Adipose tissue (tissue), 3 donors: ENCODE data around the gene TAOK3. TPM values are rescaled to one million over a fixed set of nuclear protein-coding genes. Genes with fewer than 3 reads are reported as not detected.
"Not testable (repeated sequence)": the region's sequence is repeated elsewhere in the genome, so short reads cannot be mapped to it uniquely, and the experiment has no call there.

Experiments
- H3K27ac ChIP-seq: one replicate; pipeline ENCODE4 v1.5.1; 2013; ENCODE audit warnings: low read depth, low read length
- WGBS, 3 donors: extraction: QIAGEN DNeasy Blood & Tissue Kit; methylation state at CpG; one replicate each; pipeline ENCODE4 v1.1.7; 2013; 5-methylcytosine and 5-hydroxymethylcytosine counted together
- polyA plus RNA-seq, 3 donors: library from polyadenylated mRNA; stranded (reverse); fragments of 200-250 nt; gene quantifications; one replicate each; pipeline ENCODE4 v1.2.3, GENCODE V29; 2013
- donor health status: healthy with polysubstance abuse.
- donor health status: Bipolar disorder and iron deficiency.
- donor health status: healthy.

Gene TAOK3
- polyA plus RNA-seq, 3 donors: 7.9 to 16.4 (median 12.0) TPM

DNA sequence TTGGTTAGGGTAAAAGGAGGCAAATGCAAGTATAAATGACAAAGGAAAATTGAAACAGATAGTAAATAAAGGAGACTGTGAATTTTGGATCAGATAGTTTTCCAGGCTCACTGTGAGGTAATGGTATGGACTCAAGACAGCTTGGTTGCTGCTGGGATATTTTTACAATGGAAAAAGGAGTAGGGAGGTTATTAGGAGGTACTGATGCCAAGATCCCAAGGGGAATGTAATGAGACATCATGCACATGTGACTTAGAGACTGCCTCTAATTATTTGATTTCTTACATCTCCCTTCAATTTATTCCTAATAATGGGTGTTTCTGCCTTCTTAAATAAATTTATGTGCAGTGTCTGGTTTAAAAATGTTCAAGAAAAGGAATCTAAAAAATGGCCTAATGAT, 56.9 kb downstream of the TAOK3 start:
- no peak overlapping the region for H3K27ac ChIP-seq

DNA sequence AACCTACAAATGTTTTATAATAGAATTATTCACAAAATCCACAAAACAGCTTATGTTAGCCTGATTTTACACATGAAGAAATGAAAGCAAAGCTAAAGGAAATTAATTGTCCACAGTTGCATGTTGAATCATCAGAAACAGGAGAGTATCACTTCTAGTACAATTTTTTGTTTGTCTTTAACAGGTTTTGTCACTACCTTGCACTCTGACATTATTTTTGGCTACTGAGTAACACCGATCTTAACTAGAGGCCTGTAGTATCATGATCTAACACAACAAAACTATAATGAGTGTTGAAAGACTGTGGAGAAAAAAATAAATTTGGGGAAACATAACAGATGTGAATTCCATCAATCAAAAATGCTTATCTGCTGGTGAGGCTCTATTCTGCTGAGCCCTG, 60.1 kb downstream of the TAOK3 start:
- H3K27ac ChIP-seq: no peak overlapping the region
- WGBS, 3 donors: 32 to 51% (median 46%) methylated on average over 1 of the region's 1 CpG

DNA sequence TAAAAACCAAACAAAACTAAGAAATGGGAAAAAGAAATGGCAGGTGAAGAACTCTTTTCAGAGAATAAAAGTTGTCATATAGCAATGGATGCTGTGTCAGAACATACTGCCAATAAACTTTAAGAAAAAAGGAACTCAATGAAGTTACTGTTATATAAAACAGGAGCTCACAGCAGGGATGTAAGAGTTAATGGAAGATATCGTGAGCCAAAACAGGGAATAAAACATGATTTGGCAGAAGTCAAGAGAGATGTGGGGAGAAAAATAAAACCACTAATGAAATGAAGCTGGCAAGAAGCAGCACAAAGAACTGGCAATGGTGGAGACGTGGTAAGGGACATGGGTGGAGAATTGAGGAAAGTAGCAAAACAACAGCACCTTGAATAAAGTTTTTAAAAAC, 61.0 kb downstream of the TAOK3 start:
- H3K27ac ChIP-seq: no peak overlapping the region
- 17 to 35% (median 19%) methylated on average over 2 of the region's 2 CpGs for WGBS, 3 donors

DNA sequence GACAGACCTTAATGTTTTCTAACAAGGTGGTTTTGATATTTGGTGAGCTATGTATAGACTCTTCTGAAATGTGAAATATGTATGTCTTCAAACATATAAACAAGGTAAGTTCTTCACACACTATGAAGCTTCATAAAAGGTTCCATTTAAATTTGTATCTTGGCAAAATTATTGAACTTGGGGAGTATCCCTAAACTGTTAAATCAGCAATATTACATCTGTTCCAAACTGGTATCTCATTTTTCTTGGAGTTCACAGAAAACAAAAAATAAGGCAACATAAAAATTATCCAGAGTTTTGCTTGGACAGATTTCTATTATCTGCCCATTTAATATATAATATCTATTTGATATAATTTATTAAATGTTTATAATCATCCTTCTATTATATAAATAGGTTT, 62.4 kb downstream of the TAOK3 start:
- no peak overlapping the region for H3K27ac ChIP-seq

DNA sequence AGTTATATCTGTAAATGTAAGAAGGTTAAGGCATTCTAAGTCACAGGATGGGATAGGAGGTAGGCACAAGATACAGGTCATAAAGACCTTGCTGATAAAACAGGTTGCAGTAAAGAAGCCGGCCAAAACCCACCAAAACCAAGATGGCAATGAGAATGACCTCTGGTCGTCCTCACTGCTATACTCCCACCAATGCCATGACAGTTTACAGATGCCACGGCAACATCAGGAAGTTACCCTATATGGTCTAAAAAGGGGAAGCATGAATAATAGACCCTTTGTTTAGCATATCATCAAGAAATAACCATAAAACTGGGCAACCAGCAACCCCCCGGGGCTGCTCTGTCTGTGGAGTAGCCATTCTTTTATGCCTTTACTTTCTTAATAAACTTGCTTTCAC, 64.7 kb downstream of the TAOK3 start:
- 47 to 82% (median 66%) methylated on average over 4 of the region's 4 CpGs for WGBS, 3 donors
- not testable (repeated sequence) for H3K27ac ChIP-seq

DNA sequence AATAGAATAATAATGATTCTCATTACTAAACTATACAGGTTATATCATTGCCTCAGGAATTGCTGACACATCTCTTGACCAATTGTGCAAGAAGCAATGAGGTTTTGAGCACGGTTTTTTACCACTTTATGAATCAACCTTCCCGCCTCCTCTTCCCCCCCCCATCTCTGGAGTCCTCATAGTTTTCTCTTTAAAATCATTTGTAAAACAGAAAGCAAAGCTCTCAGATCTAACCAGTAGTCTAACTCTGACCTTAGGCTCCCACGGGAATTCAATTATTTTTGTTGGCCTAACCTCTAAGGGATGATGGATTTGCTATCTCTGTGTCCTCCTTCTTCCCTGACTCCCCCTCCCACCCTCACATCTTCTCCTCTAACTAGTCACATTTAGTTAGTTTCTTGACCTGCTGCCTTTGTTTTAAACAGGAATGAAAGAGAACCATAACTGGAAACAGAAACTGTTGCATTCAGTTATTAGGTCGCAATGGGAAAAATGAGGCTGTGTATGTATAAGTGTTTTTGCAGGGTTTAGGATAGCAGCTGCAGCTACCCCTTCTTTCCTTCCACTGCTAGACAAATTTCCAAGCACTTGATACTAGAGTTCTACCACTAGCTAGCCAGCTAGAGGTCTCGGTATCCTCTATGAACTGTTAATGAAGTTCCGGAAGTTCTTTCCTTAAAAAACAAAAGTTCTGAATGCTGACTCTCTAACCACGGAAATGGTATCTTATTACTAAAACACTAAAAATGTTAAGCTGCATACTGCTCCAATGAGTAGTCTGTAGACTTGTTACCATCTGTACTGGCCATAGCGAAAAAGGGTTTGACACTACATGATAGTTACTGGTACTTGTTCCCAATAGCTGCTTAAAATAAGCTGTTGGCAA, 65.4 kb downstream of the TAOK3 start:
- 34 to 83% (median 34%) methylated on average over 8 of the region's 8 CpGs for WGBS, 3 donors
- H3K27ac ChIP-seq: no peak overlapping the region

DNA sequence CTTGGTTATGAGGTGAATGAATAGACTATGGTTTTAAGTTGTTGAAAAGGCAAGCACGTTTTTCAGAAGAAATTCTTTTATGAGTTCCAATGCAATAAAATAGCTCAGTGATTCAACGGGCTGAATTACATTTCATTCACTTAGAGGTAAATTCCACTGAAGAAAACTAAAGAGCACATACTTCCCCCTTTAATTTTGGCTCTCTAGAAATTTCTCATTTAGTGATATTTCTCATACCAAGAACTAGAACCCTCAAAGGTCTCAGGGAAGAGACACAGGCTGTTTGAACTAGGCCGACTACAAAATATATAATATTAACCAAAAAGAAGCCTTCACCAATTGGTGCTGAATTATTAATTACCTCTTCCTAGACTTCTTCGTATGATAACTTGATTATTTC, 68.6 kb downstream of the TAOK3 start:
- no peak overlapping the region for H3K27ac ChIP-seq
- 76 to 85% (median 80%) methylated on average over 4 of the region's 4 CpGs for WGBS, 3 donors

DNA sequence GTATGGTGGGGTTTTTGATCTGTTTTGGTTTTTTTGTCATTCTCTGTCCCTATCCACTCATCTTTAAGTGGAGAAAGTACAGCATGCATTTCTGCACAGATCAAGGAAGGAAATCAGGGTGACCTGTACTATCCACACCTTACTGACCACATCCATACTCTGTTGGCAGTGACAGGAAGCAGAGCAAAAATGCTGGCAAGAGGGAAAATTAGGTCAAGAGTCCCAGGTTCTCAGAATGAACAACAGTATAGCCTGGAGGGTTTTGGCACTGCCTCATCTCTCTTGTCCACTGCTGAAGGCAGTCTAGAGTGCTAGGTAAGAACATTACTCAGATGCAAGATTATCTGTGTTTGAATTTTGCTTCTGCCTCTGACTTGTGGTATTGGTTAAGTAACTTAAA, 70.7 kb downstream of the TAOK3 start:
- no peak overlapping the region for H3K27ac ChIP-seq

DNA sequence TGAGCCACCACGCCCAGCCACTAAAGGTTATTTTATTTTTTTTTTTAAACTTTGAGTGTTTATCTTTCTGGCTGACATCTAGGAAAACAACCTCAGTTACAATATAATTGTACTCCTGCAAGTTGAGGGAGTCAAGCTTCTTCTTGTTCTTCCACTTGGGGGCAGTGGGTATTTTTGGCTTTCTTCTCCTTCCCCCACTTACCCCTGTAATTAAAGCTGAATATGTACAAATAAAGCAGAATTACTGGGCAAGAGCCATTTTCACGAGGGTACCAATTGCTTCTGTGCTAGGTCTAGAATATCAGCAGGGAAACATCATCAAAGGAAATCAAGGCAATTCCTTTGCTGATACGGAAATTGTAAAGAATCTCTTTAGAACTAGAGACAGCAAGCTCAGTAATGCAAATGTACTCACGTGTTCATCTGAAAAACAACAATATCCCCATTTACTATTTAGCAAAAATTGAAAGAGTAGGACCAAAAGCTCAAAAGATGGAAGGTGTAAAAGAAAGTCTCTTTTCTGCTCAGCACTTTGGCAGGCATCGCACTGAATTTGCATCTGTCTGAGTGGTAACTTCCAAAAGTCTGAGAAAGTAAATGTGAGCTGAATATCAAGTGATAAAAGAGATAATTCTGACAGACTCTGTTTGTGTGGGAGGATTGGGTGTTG, 72.8 kb downstream of the TAOK3 start:
- WGBS, 3 donors: 60 to 70% (median 62%) methylated on average over 5 of the region's 5 CpGs
- H3K27ac ChIP-seq: no peak overlapping the region

DNA sequence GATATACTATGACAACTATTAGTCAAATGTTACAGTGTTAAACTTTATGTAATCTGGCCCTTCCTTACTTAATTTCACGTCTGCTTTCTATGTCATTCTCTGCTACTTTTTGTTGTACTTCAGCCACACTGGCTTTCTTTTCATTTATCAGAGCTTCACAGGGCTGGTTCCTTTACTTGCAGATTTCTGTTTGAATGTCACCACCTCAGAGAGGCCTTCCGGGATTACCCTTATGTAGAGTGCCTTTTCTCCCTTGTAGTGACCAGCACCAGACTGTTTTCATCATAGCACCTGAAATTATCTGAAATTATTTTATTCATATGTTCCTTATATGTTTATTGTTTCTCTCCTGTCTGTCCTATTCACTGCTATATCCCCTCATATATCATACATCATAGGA, 75.4 kb downstream of the TAOK3 start:
- WGBS, 3 donors: 85 to 95% (median 92%) methylated on average over 2 of the region's 2 CpGs
- H3K27ac ChIP-seq: no peak overlapping the region

DNA sequence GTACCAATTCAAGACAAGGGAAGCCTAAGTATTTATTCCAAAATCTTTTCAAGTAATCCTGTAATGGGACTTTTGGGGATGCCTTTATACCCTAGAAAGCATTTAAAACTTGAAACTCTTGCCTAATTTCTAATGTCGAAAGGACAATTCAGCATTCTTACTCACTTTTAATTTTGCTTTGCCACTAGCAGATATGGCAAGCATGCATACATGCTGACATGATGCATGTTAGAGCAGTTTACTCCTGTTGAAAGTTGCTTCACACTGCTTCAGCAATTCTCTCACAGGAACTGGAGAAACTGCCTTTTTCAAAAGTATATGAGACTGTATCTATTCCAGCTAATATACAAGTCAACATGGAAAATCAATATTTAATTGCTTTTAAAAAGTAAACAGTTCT, 79.9 kb downstream of the TAOK3 start:
- WGBS, 3 donors: 74 to 86% (median 76%) methylated on average over 1 of the region's 1 CpG
- no peak overlapping the region for H3K27ac ChIP-seq

DNA sequence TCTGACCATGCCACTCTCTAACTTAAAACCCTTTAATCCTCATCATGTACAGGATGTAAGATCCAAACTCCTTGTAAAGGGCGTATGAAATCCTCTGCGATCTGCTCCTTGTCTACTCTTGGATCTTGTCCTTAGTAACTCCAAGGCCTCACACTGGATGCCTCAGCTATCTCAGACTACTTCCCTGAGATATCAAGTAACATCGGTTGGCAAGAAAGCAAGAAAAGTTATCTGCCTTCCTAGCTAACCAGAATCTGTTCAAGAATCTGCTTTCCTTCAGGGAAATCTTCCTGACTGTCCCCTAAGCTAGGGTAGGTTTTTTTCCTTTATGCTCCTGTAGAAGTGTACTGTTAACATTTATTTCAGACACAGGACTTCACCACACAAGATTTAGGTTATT, 82.6 kb downstream of the TAOK3 start:
- H3K27ac ChIP-seq: no peak overlapping the region
- 65 to 78% (median 67%) methylated on average over 3 of the region's 3 CpGs for WGBS, 3 donors

DNA sequence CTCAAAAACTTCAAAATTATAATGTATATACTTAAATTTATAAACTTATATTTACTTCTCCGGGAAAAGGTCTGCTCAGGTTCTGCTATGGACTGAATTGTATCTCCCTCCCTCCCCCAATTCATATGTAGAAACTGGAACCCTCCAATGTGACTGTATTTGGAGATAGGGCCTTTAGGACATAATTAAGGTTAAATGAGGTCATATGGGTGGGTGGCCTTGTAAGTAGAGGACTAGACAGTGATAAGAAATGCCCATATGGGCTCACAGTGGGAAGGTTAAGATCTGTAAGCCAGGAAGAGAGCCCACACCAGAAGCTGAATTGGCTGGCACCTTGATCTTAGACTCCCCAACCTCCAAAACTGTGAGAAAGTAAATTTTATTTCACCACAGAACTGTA, 84.5 kb downstream of the TAOK3 start:
- no peak overlapping the region for H3K27ac ChIP-seq
- 69 to 93% (median 89%) methylated on average over 1 of the region's 1 CpG for WGBS, 3 donors

DNA sequence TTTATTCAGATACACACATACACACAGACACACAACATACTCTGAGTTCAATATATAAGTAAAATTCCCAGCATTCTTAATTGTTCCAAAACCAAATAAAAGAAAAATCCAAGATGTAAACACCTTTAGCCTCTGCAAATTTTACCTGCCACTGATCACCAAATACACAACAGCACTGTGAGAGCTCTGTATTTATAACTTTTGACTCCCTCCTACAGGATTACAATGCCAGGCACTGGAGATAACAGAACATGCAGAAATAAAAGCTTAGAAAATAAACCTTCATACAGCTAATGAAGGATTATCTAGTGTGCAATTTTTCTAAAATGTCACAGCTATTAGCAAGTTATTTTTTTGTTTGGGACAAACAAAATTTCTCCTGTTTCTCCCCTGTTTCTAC, 85.0 kb downstream of the TAOK3 start:
- H3K27ac ChIP-seq: no peak overlapping the region

DNA sequence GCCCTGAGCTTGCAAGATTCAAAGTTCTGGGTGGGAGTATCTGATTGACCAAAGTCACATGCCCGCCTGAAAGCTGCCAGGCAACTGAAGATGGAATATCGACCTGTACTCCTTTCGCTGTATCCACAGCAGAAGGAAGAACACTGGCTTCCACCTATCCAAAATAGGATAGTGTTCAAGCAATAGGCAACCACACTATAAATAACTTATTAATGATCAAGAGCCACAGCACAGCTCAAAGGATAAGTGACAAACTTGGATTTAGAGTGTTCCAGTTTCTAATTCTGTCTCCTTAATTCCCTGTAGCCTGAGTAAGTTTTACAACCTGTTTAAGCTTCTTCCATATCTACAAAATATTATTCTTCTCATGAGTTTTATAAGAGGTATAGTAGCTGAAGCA, 89.9 kb downstream of the TAOK3 start:
- H3K27ac ChIP-seq: no peak overlapping the region
- 93 to 95% (median 94%) methylated on average over 3 of the region's 3 CpGs for WGBS, 3 donors

DNA sequence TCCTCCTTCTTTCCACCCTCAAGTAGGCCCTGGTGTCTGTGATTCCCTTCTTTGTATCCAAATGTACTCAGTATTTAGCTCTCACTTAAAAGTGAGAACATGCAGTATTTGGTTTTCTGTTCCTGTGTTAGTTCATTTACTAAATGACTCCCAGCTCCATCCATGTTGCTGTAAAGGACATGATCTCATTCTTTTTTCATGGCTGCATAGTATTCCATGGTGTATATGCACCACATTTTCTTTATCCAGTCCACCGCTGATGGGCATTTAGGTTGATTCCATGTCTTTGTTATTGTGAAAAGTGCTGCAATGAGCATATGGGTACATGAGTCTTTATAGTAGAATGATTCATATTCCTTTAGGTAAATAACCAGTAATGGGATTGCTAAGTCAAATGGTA, 94.4 kb downstream of the TAOK3 start:
- not testable (repeated sequence) for H3K27ac ChIP-seq
- WGBS, 3 donors: 96 to 100% (median 97%) methylated on average over 1 of the region's 1 CpG

DNA sequence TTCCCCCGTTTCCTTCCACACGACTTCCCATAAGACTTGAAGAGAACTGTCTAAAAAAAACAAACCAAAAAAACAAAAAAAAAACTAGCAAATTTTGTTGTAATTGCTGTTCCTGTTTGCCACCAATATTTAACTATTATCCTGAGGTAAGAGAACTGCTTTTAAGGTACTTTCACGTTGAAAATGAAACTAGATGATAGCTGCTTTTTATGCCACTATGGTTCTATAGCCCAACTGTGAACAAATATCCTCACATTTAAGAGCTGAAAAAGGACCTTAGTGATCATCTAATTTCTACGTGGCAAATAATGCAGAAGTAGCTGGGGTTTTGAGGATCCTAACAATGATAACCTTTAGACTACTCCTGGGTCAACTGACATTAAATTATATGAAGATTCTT, 98.6 kb downstream of the TAOK3 start:
- 48 to 85% (median 56%) methylated on average over 4 of the region's 4 CpGs for WGBS, 3 donors
- H3K27ac ChIP-seq: no peak overlapping the region

DNA sequence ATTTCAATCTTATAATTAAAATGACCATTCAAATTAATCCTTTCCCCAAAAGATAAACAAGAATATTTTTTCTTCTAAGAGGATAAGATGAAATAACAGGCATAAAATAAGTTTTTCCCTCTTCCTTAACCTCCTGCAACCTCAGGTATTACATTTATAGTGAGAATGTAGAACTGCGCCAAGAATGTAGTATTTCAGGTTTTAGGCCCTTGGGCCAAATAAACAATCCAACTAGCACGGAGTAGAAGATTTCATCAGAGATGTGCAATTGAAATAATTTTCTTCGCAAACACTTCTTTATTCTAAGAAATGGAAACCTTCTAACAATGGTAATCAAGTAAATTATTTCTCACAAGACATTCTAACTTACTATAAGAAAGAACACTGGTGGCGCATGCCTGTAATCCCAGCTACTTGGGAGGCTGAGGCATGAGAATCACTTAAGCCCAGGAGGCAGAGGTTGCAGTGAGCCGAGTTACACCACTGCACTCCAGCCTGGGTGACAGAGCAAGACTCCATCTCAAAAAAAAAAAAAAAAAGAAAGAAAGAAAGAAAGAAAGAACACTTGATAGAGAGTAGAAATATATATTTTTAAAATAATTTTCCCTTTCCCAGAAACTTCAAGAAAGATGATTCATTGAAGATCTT, 100.8 kb downstream of the TAOK3 start:
- H3K27ac ChIP-seq: no peak overlapping the region
- WGBS, 3 donors: 81 to 88% (median 86%) methylated on average over 5 of the region's 5 CpGs

DNA sequence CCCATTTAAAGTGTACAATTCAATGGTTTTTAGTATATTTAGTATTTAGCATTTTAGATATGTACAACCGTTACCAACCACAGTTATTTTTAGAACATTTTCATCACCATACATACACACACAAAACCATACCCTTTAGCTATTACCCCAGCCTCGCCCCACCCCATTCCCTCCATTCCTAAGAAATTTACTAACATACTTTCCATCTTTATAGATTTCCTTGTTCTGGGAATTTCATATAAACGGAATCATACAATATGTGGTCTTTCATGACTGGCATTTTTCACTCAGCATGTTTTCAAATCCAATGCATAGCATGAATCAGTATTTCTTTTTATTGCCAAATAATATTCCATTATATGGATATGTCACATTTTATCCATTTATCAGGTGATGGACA, 101.5 kb downstream of the TAOK3 start:
- WGBS, 3 donors: 92 to 97% (median 93%) methylated on average over 3 of the region's 3 CpGs

DNA sequence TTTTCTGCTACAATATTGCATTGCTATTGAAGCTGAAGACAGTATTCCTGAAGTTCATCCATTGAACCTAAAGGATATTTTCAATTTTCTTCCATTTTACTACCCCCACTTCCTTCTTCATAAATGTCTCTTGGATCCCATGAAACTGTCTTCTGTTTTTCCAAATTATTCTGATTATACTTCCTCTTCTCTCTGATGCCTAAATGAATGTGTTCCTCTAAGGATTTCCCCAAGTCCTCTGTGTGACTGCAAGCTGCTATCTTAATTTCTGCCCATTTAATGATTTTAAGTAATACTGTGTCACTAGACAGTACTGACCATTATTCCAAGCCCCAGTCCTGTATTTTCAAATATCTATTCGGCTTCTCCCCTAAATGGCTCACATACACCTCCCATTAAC, 102.9 kb downstream of the TAOK3 start:
- WGBS, 3 donors: 89 to 96% (median 92%) methylated on average over 1 of the region's 1 CpG
- no peak overlapping the region for H3K27ac ChIP-seq

More for the DNA sequence above, 101.5 kb downstream of the TAOK3 start:
- H3K27ac ChIP-seq: no peak overlapping the region
